Right atrium auricular region (tissue), 2 donors: ENCODE measurements around the gene PPTC7. TPM values are rescaled to one million over a fixed set of nuclear protein-coding genes. Genes with fewer than 3 reads are reported as not detected.
"Not testable (repeated sequence)": the region's sequence is repeated elsewhere in the genome, so short reads cannot be mapped to it uniquely, and the experiment has no call there.

Experiments used
- DNase-seq: peaks from one replicate; pipeline ENCODE4 v3.0.0-alpha.2; 2019; ENCODE audit warnings: low spot score
- H3K27ac ChIP-seq, 2 donors: fragments of 200-600 bp; sonication (generic); 1 replicate in 1 of 2; 2 replicates in 1 of 2; pipeline ENCODE4 v1.5.1; 2016 to 2019
- H3K27me3 ChIP-seq, 2 donors: fragments of 200-600 bp; sonication (generic); one replicate each; pipeline versions ENCODE4 v1.5.1 to v1.6.0; 2017 to 2019
- H3K36me3 ChIP-seq: fragments of 200-600 bp; sonication (generic); one replicate; pipeline ENCODE4 v1.5.1; 2016
- H3K4me1 ChIP-seq, 2 donors: fragments of 200-600 bp; sonication (generic); one replicate each; pipeline versions ENCODE4 v1.5.1 to v1.6.0; 2017 to 2019
- H3K4me3 ChIP-seq, 2 donors: fragments of 200-600 bp; sonication (generic); 1 replicate in 1 of 2; 2 replicates in 1 of 2; pipeline ENCODE4 v1.5.1; 2017 to 2019; ENCODE audit warnings: mild to moderate bottlenecking in 1 of 2, moderate library complexity in 1 of 2
- H3K9me3 ChIP-seq, 2 donors: fragments of 200-600 bp; sonication (generic); one replicate each; pipeline ENCODE4 v1.5.1; 2019
- total RNA-seq, 2 donors: library from RNA; depleted of rRNA; stranded (reverse); fragments of >200 nt; gene quantifications; one replicate each; pipeline ENCODE4 v1.1.0, GENCODE V29; 2016
- TF ChIP-seq, protein P1 (sequence below), 2 donors: fragments of 200-600 bp; sonication (generic); IDR thresholded peaks; one replicate each; pipeline ENCODE4 v1.5.1; 2019; ENCODE audit warnings: antibody characterized with exemption in 2 of 2

The PPTC7 gene
- total RNA-seq, 2 donors from 2014 or later: 32.1 to 53.6 TPM

DNA sequence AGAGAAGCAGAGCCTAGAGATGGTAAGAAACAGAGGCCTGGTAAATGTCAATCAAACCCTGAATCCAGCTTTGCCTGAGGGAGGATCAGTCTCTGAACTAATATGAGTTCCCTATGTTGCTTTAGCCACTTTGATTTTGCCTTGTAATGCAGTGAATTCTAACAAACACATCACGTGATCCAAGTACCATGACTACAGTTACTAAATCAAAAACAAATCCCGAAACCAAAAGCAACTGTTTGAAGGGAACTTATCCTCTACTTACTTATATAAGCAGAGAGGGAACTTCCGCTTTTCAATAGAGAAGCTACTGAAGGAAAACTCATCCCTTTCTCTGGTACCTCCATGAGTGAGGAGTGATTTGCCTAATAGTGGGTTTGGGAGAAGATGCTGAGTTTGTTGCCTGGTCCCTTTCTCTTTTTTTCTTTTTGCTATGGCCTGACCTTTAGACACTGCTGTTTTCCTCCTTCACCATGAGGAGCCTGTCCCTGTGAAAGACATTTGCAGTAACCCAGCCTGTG is 7.7 kb upstream of the PPTC7 start:
- H3K27me3 ChIP-seq: no peaks in the 10 kb centered on the region
- TF ChIP-seq, protein P1, sequence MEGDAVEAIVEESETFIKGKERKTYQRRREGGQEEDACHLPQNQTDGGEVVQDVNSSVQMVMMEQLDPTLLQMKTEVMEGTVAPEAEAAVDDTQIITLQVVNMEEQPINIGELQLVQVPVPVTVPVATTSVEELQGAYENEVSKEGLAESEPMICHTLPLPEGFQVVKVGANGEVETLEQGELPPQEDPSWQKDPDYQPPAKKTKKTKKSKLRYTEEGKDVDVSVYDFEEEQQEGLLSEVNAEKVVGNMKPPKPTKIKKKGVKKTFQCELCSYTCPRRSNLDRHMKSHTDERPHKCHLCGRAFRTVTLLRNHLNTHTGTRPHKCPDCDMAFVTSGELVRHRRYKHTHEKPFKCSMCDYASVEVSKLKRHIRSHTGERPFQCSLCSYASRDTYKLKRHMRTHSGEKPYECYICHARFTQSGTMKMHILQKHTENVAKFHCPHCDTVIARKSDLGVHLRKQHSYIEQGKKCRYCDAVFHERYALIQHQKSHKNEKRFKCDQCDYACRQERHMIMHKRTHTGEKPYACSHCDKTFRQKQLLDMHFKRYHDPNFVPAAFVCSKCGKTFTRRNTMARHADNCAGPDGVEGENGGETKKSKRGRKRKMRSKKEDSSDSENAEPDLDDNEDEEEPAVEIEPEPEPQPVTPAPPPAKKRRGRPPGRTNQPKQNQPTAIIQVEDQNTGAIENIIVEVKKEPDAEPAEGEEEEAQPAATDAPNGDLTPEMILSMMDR (IDR thresholded peaks at IDR 0.05): no peak

DNA sequence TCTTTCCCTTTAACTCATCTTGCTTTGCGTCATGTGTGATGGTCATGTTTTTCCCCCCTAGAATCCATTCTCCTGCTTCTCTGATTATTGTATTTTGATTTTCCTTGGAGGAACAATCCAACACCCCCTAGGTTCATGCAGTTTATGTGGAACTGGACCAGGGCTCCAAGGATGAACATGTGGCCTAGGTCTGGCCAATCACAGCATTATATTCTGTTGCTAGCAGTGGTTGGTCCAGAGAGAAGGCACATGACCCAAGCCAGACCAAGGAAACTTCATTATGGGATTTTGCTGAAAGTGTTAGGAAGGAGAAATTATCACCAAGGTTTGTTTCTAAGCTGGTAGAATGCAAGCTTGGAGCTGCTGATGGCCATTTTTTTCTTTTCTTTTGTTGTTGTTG is 6.9 kb upstream of the PPTC7 start:
- Histone ChIP-seq H3K27ac (peak overlapping the region in 1 of 2 donors; percentile 54), H3K4me3 (no peak overlapping the region), H3K9me3 (no peaks in the 10 kb centered on the region), H3K27me3 (no peaks in the 10 kb centered on the region), H3K4me1 (peaks cover 0 to 22% of the 10 kb centered on the region in 2 donors), H3K36me3 (no peaks in the 10 kb centered on the region)
- DNase-seq: no peak
- TF ChIP-seq, protein P1 (IDR thresholded peaks at IDR 0.05): no peak

More for the DNA sequence above, 7.7 kb upstream of the PPTC7 start:
- Histone ChIP-seq H3K36me3 (no peaks in the 10 kb centered on the region), H3K4me3 (no peak overlapping the region), H3K9me3 (no peaks in the 10 kb centered on the region), H3K27ac (peak overlapping the region; percentile 44 to 54), H3K4me1 (peaks cover 0 to 14% of the 10 kb centered on the region in 2 donors)
- no peak for DNase-seq

DNA sequence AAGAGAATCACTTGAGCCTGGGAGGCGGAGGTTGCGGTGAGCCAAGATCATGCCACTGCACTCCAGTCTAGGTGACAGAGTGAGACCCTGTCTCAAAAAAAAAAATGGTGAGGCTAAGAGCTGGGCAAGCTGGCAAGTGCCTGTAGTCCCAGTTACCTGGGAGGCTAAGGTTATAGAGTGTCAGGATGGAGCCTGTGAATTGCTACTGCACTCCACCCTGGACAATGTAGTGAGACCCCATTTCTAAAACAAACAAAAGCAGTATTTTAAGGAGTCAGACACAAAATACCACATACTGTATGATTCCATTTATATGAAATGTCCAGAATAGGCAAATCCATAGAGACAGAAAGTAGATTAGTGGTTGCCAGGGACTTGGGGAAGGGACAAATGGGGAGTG is 4.0 kb upstream of the PPTC7 start:
- not testable (repeated sequence) for H3K27me3 ChIP-seq, H3K9me3 ChIP-seq, H3K27ac ChIP-seq, H3K36me3 ChIP-seq, DNase-seq, H3K4me3 ChIP-seq
- H3K4me1 ChIP-seq: peaks cover 0 to 37% of the 10 kb centered on the region in 2 donors

DNA sequence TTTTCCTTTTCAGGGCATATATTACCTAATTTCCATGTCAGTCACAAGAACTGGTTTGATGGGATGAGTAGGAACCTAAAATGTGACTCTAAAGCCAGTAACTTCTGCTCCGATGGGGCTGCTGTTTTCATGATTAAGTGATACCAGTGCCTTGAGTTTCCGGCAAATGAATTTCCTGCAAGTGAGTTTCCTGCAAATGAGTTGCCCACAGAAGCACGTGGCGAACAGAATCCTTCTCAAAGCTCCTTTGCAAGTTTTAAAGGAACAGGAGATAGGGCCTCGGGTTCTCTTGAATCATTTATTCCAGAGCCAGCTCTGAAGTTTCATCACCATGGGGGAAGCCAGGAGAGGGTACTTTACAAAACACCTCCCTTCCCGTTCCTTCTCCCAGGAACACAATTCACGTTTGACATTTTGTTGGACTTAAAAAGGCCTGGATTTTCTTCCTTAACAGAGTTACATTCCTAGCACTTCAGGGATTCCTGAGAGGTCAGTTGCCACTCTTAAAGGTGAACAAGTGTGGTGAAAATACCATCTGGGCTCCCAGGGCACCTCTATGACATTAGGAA is 2.2 kb upstream of the PPTC7 start:
- no peak overlapping the region for H3K4me3 ChIP-seq
- no peak for DNase-seq
- no peaks in the 10 kb centered on the region for H3K36me3 ChIP-seq

DNA sequence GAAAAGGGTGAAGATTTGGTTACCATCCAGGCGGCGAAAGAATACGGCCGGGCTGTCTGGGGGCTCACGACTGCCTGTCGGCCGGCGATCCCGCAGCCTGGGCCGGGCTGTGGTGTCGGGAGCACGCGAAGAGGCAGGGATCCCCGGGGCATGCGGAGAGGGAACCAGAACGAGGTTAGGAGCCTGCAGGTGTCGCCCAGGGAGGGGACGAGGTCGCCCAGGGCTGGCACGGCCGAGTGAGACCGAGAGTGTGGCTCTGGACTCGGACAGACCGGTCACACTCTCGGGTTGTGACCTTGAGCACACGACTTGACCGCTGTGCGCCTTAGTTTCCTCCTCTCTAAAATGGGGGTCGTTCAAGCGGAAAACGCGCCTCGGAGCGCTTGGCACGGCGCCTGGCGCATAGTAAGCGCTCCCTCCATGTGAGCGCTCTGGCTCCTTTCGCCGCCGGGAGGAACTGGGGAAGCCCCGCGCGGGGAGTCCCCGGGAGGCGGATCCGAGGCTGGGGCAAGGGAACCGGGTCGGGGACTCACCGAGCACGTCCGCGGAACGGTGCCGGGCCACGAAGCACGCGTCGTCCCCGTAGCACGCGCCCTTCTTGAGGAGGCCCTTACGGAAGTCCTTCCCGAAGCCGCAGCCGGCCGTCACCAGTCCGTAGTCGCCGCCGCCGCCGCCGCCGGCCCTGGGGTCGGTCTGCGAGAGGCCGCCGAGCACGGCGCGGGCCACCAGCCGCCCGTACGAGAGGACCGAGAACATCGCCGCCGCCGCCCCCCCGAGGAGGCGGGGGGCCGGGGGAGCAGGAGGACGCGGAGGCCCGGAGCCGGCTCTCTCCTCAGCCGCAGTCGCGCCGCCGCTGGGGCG is 612 bp downstream of the PPTC7 start:
- H3K9me3 ChIP-seq: no peaks in the 10 kb centered on the region
- peak overlapping the region; percentile 97 to 98 for H3K27ac ChIP-seq
- peak overlapping the region; percentile 93 to 94 for H3K4me3 ChIP-seq
- H3K27me3 ChIP-seq: no peaks in the 10 kb centered on the region
- TF ChIP-seq, protein P1 (IDR thresholded peaks at IDR 0.05): no peak
- no peak for DNase-seq
- H3K36me3 ChIP-seq: no peaks in the 10 kb centered on the region
- H3K4me1 ChIP-seq: peaks cover 0 to 72% of the 10 kb centered on the region in 2 donors

More for the DNA sequence above, 2.2 kb upstream of the PPTC7 start:
- Histone ChIP-seq H3K27ac (peak overlapping the region; percentile 68 to 98), H3K9me3 (no peaks in the 10 kb centered on the region), H3K27me3 (no peaks in the 10 kb centered on the region), H3K4me1 (peaks cover 0 to 44% of the 10 kb centered on the region in 2 donors)
- TF ChIP-seq, protein P1 (IDR thresholded peaks at IDR 0.05): no peak

DNA sequence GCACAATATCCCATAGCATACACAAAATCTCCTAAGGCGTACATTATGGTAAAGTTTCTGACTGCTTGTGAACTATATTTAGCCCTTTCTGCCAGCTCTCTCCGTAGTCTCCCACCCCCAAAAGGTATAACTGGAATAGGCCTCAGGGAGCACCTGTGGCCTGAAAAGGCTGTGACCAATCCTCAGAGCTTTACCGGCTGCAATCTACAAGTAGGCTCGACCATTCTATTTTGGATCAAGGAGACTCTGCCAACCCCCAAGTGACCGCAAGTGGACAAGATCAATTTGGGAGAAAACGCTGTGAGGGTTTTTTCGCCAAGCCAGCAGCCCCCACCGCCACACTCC is 1.2 kb downstream of the PPTC7 start:
- H3K27me3 ChIP-seq: no peaks in the 10 kb centered on the region
- H3K9me3 ChIP-seq: no peaks in the 10 kb centered on the region
- no peak for DNase-seq
- TF ChIP-seq, protein P1 (IDR thresholded peaks at IDR 0.05): no peak
- H3K27ac ChIP-seq: peak overlapping the region; percentile 97 to 98
- H3K4me1 ChIP-seq: peaks cover 0 to 75% of the 10 kb centered on the region in 2 donors
- no peaks in the 10 kb centered on the region for H3K36me3 ChIP-seq
- peak overlapping the region; percentile 93 to 94 for H3K4me3 ChIP-seq
